ENCODE data around the gene KNL1. TPM values are rescaled to one million over a fixed set of nuclear protein-coding genes. Genes with fewer than 3 reads are reported as not detected.

KNL1 gene
- total RNA-seq, 1 donor from 2014 or later, result 7.7 TPM

DNA sequence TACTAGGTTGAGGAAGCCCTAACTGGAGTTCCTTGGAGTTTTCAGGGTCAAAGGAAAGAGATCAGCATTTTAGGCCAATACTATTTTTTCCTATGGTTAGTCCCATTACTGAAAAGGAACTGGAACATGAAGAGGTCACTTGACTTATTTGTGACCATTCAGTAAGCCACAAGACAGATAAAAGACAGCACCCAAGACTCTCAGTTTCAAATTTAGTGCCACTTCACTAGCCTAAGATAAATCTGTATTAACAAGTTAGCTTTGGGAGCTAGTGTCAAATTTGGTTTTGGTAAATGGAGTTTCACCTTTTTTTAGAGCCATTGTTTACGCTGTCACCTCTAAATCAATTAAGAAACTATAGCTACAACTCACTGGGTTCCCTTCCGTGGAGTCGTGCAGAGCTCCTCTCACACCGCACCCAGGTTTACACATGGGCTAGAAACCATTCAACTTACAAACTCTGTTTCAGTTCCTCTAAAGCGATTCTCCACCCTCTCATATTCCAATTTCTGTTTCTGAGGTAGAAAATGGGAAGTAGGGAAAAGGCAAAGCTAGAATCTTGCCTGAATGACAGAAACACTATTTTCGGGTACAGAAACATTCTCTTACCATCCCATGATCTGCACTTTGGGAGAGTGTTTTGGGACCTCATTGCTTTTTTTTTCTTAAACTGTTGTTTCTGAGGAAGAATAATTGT is 43.6 kb upstream of the KNL1 start:
- ChIA-PET POLR2A (interaction anchor here (0.5 to 2.0 kb wide), 9 partner anchors 9 to 217 kb away, joined by 3 to 18 read pairs (median 4); partner anchors contain the start of genes CCDC32, RAD51 and RPUSD2), CTCF (interaction anchor here (1.0 to 1.4 kb wide), 3 partner anchors 9 to 31 kb away, joined by 3 to 6 read pairs (median 4); partner anchors contain the start of gene RPUSD2)
- Mint-ChIP-seq H3K4me3 (peak overlapping the region; percentile 76), H3K27ac (peak overlapping the region; percentile 93), H3K27me3 (no peaks in the 10 kb centered on the region), H3K4me1 (peaks cover 92% of the 10 kb centered on the region), H3K9me3 (no peaks in the 10 kb centered on the region), H3K36me3 (ENCODE audit: low read depth) (peaks cover 52% of the 10 kb centered on the region)
- intact Hi-C loops (cut with micrococcal nuclease), result loop anchor here (1.0 to 5.0 kb wide), 5 partner anchors 8 to 43 kb away; partner anchors contain the start of genes CCDC32 and RPUSD2
- peak; percentile 84 for ATAC-seq (ENCODE audit: low read depth)
- no peak for DNase-seq
- TF ChIP-seq, protein P1, sequence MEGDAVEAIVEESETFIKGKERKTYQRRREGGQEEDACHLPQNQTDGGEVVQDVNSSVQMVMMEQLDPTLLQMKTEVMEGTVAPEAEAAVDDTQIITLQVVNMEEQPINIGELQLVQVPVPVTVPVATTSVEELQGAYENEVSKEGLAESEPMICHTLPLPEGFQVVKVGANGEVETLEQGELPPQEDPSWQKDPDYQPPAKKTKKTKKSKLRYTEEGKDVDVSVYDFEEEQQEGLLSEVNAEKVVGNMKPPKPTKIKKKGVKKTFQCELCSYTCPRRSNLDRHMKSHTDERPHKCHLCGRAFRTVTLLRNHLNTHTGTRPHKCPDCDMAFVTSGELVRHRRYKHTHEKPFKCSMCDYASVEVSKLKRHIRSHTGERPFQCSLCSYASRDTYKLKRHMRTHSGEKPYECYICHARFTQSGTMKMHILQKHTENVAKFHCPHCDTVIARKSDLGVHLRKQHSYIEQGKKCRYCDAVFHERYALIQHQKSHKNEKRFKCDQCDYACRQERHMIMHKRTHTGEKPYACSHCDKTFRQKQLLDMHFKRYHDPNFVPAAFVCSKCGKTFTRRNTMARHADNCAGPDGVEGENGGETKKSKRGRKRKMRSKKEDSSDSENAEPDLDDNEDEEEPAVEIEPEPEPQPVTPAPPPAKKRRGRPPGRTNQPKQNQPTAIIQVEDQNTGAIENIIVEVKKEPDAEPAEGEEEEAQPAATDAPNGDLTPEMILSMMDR (IDR thresholded peaks at IDR 0.05), result no peak

- DNase-seq (no peak), ATAC-seq (ENCODE audit: low read depth) (no peak)
- intact Hi-C loops (cut with micrococcal nuclease), result loop anchor here (5.0 kb wide), 1 partner anchor 37 kb away; no protein-coding TSS in a partner anchor
- Mint-ChIP-seq H3K4me3 (peak overlapping the region; percentile 81), H3K27me3 (no peaks in the 10 kb centered on the region), H3K4me1 (peaks cover 97% of the 10 kb centered on the region), H3K27ac (peak overlapping the region; percentile 94), H3K36me3 (ENCODE audit: low read depth) (peaks cover 58% of the 10 kb centered on the region), H3K9me3 (no peaks in the 10 kb centered on the region)
- ChIA-PET POLR2A (interaction anchor here (1.0 to 4.6 kb wide), 6 partner anchors 10 to 149 kb away, joined by 3 to 32 read pairs (median 6); partner anchors contain the start of genes CCDC32, IVD and RPUSD2), CTCF (interaction anchor here (1.1 to 1.2 kb wide), 2 partner anchors 15 to 216 kb away, joined by 3 read pairs; partner anchors contain the start of genes C15orf62 and RPUSD2)
- TF ChIP-seq, protein P1 (IDR thresholded peaks at IDR 0.05), result no peak
Measured at GRCh38 chr15:40554161-40554525, 39.9 kb upstream of the KNL1 start.

GRCh38 chr15:40555876-40556275 is 38.2 kb upstream of the KNL1 start:
- Mint-ChIP-seq H3K4me1 (peaks cover 95% of the 10 kb centered on the region), H3K9me3 (no peaks in the 10 kb centered on the region), H3K27me3 (no peaks in the 10 kb centered on the region), H3K4me3 (peak overlapping the region; percentile 5), H3K36me3 (ENCODE audit: low read depth) (peaks cover 53% of the 10 kb centered on the region), H3K27ac (peak overlapping the region; percentile 94)
- TF ChIP-seq, protein P1 (IDR thresholded peaks at IDR 0.05), result no peak
- ChIA-PET CTCF (interaction anchor here (0.8 kb wide), 1 partner anchor 36 kb away, joined by 3 read pairs; no protein-coding TSS in a partner anchor), POLR2A (interaction anchor here (1.6 to 4.6 kb wide), 3 partner anchors 9 to 13 kb away, joined by 7 to 32 read pairs (median 8); partner anchors contain the start of genes CCDC32 and RPUSD2)
- ATAC-seq (ENCODE audit: low read depth), result no peak
- intact Hi-C loops (cut with micrococcal nuclease), result no loop called here
- no peak for DNase-seq

GRCh38 chr15:40558952-40559742 is 34.9 kb upstream of the KNL1 start:
- no peak for ATAC-seq (ENCODE audit: low read depth)
- TF ChIP-seq, protein P1 (IDR thresholded peaks at IDR 0.05), result no peak
- Mint-ChIP-seq H3K27me3 (no peaks in the 10 kb centered on the region), H3K4me1 (peaks cover 92% of the 10 kb centered on the region), H3K9me3 (no peaks in the 10 kb centered on the region), H3K4me3 (peak overlapping the region; percentile 57), H3K27ac (peak overlapping the region; percentile 94), H3K36me3 (ENCODE audit: low read depth) (peaks cover 59% of the 10 kb centered on the region)
- intact Hi-C loops (cut with micrococcal nuclease), result loop anchor here (1.0 kb wide), 1 partner anchor 9 kb away; no protein-coding TSS in a partner anchor
- ChIA-PET CTCF (interaction anchor here (1.6 kb wide), 1 partner anchor 9 kb away, joined by 6 read pairs; no protein-coding TSS in a partner anchor), POLR2A (interaction anchor here (0.6 to 1.8 kb wide), 5 partner anchors 9 to 612 kb away, joined by 3 to 5 read pairs (median 3); partner anchors contain the start of gene RPUSD2)
- no peak for DNase-seq
